Stimulated activated CD8-positive, alpha-beta memory T cell treated with anti-CD3 and anti-CD28 coated beads, Interleukin-15, amount 100 ng/mL, for 48 hours (primary cell): ENCODE results near the gene TWIST1.

Experiments used
- DNase-seq, 2 donors: peaks; one replicate each; pipeline ENCODE4 v3.0.0-alpha.2; 2020; ENCODE audit warnings: low read depth in 2 of 2

TWIST1 gene

DNA sequence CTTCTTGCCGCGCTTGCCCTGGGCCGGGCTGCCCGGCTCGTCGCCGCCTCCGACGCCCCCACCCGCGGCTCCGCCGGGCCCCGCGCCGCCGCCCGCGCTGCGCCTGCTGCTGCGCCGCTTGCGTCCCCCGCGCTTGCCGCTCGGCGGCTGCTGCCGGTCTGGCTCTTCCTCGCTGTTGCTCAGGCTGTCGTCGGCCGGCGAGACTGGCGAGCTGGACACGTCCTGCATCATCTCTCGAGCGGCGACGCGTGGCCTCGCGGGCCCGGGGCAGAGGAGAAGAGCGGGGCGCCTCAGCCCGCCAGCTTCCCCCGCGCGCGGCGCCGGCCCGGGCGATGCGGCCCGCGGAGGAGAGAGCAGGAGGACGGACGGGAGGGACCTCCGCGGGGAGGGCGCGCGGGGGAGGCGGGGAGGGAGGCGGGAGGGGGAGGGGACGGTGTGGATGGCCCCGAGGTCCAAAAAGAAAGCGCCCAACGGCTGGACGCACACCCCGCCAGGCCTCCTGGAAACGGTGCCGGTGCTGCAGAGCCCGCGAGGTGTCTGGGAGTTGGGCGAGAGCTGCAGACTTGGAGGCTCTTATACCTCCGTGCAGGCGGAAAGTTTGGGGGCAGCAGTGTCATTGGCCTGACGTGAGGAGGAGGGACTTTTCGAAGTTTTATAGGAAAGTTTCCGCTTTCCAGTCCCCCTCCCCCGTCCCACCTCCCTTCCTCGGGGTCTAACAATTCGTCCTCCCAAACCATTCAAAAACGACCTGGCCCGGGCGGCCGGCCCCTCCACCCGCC, at the start of gene TWIST1:
TWIST1 (minus strand) TSS at position 546 of the 779 bp plus-strand sequence; CDS start at position 231, 315 bp downstream.
- DNase-seq: no peak

DNA sequence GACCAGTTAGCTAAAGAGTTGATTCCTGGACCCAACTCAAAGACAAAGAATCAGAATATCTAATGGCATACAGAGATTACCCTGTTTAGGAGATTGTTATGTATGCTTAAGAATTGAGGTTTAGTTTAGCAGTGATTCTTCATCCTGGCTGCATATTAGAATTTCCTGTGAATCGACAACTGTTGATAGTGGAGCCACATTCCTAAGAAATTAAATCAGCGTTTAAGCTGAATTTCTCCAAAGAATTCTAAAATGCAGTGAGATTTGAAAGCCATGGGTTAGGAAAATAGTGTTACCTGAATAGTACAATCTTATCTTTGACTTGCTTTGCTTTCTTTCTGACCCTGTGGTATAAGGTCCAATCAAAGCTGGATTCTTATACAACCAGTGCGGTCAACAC, 44.2 kb upstream of the TWIST1 start:
- no peak for DNase-seq

DNA sequence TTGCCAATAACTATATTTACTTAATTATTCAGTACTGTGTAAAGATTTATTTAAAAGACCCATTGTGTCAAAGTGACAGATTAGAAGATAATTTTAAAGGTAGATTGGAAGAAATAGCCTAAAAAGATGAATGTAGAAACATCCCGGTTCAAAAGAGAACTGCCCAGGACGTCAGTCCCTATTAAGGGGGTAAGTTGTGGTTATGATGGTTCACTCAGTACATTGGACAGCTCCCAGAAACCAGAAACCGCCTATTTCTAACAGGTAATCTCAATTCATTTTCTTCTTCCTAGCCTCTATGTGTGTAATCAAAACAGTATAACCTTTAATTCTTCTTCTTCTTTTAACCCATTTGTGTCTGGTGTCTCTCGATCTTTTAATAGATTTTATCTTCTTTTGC, 29.3 kb upstream of the TWIST1 start:
- no peak for DNase-seq

DNA sequence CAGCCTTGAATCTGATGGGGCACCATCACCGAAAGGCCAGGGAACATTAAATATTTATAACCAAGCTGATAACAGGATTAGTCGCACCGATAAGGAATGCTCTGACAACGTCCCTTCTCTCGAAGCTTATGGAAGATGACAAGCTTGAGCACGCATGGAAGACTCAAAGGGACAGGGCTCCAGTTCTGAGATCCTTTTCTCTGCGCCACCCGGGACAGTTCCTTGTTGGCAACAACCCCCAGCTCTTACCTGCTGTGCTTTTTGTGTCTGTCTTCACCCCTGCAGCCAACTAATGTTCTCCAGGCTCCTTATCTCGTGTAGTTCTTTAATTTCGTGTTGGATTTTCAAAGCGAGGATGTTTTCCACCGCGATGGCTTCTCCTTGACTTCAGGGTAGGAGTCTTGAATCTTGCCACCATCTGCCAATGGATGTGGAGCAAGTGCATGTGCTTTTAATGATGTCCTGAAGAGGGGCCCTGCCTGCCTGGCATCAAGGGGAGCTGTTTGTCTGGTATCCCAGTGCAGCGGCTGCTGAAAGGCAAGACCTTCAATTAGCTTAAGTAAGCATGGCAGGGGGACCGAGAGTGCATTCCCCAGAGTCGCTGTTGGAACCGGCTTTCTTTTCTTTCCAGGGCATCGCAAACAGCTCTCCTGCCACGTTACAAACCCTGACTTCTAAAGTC, 28.1 kb upstream of the TWIST1 start:
- DNase-seq: no peak

DNA sequence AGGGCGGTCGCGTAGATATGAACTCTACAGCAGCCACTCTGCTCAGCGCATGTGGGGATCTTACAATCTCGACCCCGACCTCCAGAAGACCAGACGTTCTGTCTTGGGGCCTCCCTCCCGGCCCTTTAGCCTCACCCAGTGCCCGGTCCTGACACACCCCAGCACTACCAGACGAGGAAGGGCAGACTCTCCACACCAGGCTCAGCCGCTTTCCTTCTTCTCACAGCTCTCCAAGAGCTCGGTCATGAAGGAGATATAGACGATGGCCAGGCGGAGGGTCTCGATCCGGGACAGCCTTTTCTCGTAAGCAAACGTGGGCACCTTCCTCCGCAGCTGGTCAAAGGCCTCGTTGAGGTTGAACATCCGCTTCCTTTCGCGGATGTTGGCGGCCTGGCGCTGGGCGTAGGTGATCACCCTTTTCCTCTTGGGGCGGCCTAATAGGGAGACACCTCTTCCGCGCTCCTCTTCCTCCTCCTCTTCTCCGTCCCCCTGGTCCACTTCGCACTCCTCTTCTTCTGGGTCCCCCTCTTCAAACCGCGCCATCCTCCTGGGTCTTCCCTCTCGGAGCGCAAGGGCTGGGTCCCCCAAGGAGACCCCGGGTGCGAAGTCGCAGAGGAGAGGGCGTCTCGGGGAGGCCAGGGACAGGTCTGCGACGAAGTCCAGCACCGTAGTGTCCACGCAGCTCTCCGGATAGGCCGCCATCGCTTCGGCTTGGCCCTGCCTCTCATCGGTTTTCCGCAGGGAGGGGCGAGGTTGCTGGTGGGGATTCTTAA, 27.4 kb upstream of the TWIST1 start, which contains the start of gene FERD3L:
FERD3L (minus strand) TSS at position 761 of the 773 bp plus-strand sequence; CDS start at position 702, 59 bp downstream.
- DNase-seq: no peak

DNA sequence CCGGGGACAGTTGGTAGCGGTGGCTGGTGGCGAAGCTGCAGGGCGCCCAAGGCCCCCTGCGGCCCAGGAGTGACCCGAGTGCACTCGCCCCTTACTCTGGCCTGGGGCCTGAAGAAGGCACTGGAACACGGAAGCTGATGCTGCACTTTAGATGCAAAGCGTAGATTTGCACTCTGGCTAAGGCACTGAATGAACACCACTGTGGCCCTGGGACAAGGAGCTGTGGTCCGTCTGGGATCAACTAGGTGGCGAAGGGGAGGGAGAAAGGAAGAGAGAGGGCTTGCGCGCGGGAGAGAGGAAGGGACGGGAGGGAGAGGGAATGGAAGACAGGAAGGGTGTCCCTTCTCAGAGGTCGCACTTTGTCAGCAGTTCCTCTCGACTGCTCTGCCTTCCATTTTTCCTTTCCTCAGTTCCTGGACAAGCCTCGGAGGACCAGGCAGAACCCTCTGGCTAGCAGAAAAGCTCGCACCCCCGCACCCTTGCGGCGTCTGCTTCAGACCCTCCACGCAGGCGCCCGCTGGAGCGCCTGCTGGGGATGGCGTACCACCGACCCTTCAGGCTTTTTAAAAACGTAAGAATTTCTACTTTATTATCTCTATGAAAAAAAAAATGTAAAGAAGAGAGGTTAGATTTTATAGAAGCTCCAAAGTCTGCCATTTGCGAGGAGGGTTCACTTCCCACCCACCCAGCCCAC, 26.6 kb upstream of the TWIST1 start:
- no peak for DNase-seq

DNA sequence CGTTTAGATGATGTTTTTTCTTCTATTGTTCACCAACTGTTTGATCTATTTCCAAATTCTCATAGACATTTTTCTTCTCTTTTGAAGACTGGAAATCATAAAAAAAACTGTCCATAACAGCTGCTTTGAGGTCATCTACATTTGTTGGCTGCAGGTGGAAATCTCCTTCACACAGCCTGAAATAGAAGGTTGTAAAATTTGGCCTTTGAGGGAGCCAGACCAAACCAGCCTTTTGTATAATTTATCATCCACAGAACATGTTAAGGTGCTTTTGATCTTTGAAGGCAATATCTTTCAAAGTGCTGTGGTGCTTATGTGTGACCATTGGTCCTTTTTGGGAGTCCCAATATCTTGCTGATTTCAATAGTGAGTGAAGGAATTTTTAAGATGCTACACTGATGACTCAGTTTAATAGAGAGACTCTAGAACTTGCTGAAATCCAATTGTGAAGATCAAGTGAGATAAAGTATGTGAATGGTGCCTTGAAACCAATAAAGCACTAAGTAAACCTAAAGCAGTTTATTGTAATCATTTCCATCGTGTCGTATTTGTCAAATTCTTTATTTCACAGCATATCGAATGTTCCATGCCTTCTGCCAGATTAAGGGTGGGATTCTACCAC, 22.4 kb upstream of the TWIST1 start:
- DNase-seq: no peak

DNA sequence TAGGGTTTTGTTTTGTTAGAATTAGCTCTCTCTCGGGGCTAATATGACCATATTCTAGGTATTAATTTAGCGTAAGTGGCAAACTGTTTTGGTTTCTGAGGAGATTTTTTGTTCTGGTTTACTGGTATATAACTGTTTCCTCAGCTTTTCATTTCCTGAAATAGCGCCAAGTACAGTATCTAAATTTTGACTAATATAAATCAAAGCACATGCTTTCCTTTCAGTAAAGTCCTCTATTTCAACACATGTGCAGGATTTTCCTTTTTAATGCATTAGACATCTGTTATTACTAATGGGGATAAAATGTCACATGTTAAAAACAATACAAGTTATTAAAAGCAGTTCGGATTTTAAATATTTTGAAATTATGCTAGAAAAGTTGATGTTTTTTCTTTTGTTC, 16.4 kb upstream of the TWIST1 start:
- DNase-seq: no peak

DNA sequence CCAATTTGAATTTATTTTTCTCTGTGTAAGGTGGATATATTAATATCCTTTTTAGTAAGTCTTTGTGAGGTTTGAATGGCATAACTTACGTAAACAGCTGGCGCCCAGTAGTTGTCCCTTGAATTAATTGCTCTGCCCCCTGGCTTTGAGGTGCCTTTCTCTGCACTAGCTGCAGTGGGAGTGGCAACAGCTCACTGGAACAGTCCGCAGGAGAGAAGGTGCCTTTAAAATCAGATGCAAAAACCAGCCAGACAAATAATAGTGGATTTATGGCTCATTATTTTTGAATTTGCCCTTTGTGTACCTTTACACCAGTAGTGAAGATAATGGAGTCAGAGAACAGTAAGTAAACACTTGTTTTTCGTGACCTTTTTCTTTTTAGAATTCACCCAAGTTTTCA, 16.0 kb upstream of the TWIST1 start:
- no peak for DNase-seq

DNA sequence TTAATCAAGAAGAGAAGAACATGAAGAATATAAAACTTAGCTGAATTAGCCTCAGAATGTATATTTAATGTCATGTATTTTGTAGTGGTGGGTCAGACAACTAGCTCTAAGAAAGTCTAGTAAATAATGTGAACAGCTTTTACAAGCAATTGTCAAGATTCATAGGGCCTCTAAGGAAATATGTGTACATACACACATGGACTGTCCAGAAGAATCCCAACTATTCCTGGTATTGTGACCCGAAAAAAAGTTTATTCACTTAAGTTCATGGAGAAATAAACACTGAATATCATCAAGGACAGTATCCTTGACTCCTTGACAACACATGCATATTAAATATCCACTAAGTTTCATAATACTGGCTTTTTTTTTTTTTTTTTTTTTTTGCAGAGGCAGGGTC, 11.4 kb upstream of the TWIST1 start:
- no peak for DNase-seq

DNA sequence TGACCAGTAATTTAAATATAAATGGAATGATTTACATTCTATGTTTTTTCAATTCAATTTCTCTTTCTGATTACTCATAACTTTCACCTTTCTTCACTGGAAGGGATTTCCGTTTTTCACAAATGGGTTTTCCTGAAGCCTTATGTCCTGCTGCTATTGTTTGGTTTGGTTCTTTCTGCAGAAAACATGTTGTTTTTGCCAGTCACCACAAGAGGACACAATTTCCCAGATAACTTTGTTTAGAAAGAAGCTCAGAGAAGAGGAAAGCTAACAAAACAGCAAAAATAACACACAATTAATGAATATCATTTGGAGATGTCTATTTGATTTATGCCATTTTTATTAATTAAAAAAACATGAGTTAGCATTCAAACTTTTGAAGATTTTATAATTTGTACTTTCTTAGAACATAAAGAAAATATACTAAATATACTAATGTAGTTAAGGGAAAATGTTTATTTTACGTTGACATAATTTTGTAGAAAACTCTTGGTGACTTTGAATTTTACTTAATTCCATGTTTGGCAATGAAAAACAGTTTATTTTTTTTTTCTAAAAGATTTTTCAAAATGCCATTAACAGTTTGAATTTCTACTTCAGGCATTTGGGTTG, 4.6 kb upstream of the TWIST1 start:
- DNase-seq: no peak

DNA sequence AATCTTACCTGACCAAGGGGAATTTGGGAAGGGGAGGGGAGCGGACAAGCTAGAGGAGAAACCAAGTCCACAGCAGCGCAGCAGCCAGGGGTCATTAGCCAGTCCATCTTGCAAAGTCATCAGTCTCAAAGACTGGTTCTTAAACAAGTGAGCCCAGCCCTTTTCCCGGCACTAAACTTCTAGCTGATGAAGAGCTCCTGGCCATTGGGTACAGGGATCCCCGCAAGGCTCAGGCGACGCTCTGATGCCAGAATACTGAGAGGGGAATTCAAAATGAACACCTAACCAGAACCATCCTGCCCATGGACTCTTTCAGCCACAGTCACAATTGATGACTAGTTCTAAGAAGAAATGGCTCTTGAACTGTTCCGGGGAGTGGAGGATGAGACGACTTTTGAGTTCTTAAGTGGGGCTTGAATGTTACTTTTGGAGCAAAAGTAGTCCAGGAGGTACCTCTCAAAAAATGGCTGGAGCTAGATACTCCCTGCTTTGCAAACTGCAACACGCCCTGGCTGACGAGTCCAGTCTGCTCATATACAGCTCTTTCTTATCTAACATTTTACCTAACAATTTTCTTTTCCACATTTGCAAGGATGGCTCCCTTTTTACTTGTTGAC, 2.5 kb upstream of the TWIST1 start:
- DNase-seq: no peak

DNA sequence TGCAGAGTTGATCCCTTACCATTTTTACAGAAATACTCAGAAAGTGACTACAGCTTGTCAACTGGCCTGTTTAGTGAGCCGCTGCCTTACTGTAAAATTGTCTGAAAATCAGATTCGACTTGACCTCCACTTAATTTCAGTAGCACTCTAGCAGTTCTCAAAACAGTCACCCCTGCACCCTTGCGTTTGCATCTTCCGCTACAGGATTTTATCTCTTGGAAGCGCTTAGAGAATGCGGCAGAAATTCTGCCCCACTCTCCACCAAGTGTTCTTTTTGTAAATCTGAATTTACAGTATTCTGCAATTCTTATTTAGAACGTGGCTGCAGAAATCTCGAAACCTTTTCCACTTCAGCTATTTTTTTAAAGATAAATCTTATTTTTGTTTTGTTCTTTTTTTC, 1.9 kb upstream of the TWIST1 start:
- no peak for DNase-seq

DNA sequence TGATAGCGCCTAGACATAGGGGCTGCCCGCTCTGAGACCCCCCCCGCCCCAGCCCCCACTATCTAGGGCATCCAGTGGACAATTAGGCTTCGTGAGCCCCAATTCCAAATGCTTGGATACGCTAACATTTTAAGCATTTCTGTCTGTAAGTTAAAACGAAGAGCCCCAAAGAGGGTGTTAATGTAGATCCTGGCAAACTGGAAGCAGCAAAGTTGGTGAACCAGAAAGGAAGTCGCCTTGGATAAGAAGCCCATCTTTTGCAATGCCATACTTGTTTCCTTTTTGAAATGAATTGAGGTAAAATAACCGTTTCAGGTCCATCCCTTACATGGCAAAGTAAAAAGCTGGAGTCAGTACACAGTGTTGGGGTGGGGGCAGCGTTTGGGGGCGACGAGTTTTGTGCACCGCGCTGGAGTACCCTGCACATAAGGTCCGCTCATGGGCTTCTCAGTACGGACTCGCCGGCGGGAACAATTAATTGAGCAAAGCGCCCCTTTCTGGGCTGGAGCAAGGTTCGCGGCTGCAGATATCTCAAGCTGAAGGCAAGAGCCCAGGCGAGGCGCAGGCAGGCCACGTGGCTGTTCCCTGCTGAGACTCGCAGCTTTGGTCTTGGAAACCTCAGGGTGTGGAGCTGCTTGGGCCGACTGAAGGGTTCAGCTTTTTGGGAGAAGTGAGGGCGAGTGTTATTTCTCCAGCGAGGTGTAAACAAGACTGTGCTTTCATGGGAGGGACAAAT, 1.4 kb upstream of the TWIST1 start:
- DNase-seq: no peak

DNA sequence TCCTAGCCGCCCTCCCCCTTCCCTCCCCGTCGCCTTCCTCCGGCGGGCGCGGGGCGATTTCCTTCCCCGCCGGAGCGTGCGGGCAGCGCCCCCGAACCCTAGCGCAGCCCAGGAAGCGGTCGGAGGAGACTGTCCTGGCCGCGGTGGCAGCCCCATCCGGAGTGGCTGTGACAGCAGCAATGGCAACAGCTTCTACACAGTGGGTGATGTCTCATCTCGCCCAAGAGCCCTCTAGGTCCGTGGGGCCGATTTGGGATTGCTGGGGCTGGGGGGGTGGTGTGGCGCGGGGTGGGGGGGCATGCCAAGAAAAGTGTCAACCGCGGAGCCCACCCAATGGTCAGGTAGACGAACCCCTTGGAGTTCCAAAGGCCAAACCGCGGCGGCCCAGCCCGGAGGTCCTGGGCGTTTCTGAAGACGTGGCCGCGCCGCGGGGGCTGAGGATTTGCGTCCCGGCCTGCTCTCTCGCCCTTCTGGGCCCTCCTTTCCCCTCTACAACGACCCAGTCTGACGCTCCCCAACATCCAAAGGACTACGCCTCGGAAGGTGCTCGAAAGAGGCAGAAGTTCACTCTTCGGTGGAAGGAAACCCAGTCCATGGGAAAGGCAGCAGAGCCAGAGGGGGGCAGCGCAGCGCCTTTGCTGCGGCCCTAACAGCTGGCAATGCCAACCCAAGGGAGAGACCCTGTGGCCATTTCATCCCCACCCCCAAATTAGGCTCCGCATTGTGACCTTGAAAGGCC, 603 bp upstream of the TWIST1 start:
- DNase-seq: no peak

DNA sequence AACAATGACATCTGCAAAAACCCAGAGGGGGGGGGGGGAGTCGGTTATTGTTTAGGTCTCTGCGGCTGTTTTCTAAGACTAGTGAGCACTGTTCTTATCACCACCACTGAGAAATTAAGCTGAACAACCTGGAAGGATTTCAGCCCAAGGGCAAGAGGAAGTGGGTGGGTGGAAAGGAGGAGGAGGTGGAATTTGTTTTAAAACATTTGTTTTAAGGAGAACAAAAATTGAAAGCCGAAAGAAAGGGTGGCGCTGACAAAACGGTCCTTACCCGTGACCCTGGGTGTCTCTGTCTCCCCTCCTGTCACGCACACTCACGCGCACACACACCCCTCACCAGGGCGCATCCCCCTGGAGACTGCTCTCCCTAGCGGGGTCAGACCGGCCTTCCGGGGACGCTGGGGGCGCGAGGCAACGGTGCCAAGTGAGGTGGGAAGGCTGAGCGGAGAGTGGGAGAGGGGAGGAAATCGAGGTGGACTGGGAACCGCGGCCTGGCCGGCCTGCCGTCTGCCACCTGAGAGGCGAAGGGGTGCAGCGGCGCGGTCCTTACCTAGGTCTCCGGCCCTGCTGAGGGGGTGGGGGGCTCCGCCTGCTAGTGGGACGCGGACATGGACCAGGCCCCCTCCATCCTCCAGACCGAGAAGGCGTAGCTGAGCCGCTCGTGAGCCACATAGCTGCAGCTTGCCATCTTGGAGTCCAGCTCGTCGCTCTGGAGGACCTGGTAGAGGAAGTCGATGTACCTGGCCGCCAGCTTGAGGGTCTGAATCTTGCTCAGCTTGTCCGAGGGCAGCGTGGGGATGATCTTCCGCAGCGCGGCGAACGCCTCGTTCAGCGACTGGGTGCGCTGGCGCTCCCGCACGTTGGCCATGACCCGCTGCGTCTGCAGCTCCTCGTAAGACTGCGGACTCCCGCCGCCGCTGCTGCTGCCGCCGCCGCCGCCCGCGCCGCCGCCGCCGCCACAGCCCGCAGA, 1.0 kb downstream of the TWIST1 start:
- no peak for DNase-seq

DNA sequence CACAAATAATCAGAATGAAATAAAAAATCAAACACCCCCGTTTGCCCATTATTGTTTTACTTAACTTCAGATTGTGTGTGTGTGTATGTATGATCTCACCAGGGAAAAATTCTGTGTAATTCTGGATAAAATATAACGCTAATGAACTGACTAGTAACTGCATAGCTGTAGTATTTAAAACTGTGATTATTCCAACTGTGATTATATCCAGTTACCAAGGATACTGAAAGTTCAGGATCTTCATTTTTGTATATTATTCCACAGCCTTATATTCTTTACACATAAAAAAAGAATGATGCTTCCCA, 2.9 kb downstream of the TWIST1 start:
- DNase-seq: no peak

DNA sequence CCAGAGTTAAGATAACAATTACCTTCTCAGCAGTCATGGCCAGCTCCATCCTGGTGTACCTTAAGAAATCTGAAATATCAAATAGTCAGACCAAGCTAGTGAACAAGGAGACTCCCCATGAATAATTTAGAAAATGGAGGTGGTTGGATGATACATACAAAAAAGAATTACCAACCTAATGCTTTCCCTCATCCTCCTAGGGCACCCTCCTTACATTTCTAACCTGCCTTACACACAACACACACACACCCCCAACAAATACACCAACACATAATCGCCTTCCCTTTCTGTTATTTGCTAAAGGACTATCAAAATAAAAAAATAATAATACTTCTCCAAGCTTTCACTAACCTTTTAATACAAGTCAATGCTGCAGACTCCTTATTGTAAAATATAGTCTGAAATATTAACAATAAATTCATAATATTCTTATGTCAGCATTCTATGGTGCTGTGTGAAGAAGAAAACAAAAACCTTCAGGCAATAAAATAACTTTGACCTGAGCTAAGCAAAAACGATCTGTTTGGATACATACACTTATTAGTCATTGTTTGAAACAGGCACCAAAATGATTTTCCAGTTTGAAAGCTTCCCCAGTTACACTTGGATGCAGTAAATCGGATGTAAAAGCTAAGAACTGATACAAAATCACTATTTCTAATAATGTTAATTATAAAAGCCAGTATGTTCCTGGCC, 3.4 kb downstream of the TWIST1 start:
- DNase-seq: no peak
